Right cardiac atrium (tissue), 5 donors: ENCODE results near the gene HOXA4. TPM values are rescaled to one million over a fixed set of nuclear protein-coding genes. Genes with fewer than 3 reads are reported as not detected.
A peak's percentile ranks its signal among the peaks of the same experiment; 100 is the strongest.

Experiments used
- ATAC-seq, 2 donors: fragments of 200-7000 bp; cut with Tn5 transposase; one replicate each; pipeline versions ENCODE4 v1.8.0 to v1.9.1; 2020; ENCODE audit warnings: moderate library complexity in 2 of 2, mild to moderate bottlenecking in 1 of 2
- DNase-seq, 3 donors: peaks; one replicate each; pipeline ENCODE4 v3.0.0-alpha.2; 2020
- H3K27ac ChIP-seq: one replicate; pipeline ENCODE4 v1.5.1; 2013; ENCODE audit warnings: mild to moderate bottlenecking, low read length, control low read depth, moderate library complexity
- H3K27me3 ChIP-seq: one replicate; pipeline ENCODE4 v1.6.1; 2013; ENCODE audit not compliant: control insufficient read depth, insufficient read depth
- H3K4me1 ChIP-seq: one replicate; pipeline ENCODE4 v1.6.1; 2013; ENCODE audit warnings: low read length; ENCODE audit not compliant: control insufficient read depth, insufficient read depth
- H3K4me3 ChIP-seq: one replicate; pipeline ENCODE4 v1.5.1; 2013; ENCODE audit warnings: low read length, control low read depth
- H3K9me3 ChIP-seq: one replicate; pipeline ENCODE4 v1.6.1; 2013; ENCODE audit warnings: low read length; ENCODE audit not compliant: control insufficient read depth
- WGBS: extraction: QIAGEN DNeasy Blood & Tissue Kit; methylation state at CpG from one replicate; pipeline ENCODE4 v1.1.7; 2013; 5-methylcytosine and 5-hydroxymethylcytosine counted together
- intact Hi-C, 4 donors: fragments of 100-400 bp; cut with DNase I; formaldehyde crosslinking; loops; one replicate each; pipeline versions ENCODE4 v1.11.0 to v1.14.0; 2022 to 2023
- polyA plus RNA-seq: library from polyadenylated mRNA; stranded (reverse); fragments of 200-250 nt; gene quantifications from one replicate; pipeline ENCODE4 v1.2.3, GENCODE V29; 2013
- total RNA-seq, 4 donors: library from RNA; stranded (reverse); fragmentation: NEBNext Ultra II Directional; extraction: Animal tissue kit (Norgen Biotek cat#: 25700); gene quantifications; one replicate each; pipeline ENCODE4 v1.2.1, GENCODE V29; 2021
- donor health status: healthy with polysubstance abuse.
- donor health status: DM: no; HTN: yes; CAD: no.
- donor health status: DM: no; HTN: no; CAD: no.
- donor health status: DM: no; HTN: yes; CAD: no; lungs with severe emphysema.
- donor health status: DM: yes; HTN: yes; CAD: no.

HOXA4 gene
- total and polyA plus RNA-seq, 5 donors = 0.12 to 3.3 (median 1.9) TPM

GRCh38 chr7:27167916-27168264 lies 37.3 kb upstream of the HOXA4 start:
- WGBS = 32% methylated on average over 4 of the region's 4 CpGs
- Histone ChIP-seq H3K9me3 (no peaks in the 10 kb centered on the region), H3K27ac (no peak overlapping the region), H3K4me1 (no peaks in the 10 kb centered on the region), H3K4me3 (no peak overlapping the region), H3K27me3 (no peaks in the 10 kb centered on the region)
- DNase-seq (peak in 1 of 3 donors; percentile 1), ATAC-seq (no peak)
- intact Hi-C loops = loop anchor here in 2 of 4 donors (10.0 kb wide), 2 partner anchors 803 to 1283 kb away; no protein-coding TSS in a partner anchor

GRCh38 chr7:27166531-27167505 lies 36.3 kb upstream of the HOXA4 start:
- no peak for ATAC-seq
- 7% methylated on average over 50 of the region's 50 CpGs for WGBS
- Histone ChIP-seq H3K9me3 (no peaks in the 10 kb centered on the region), H3K27ac (no peak overlapping the region), H3K4me3 (no peak overlapping the region), H3K27me3 (no peaks in the 10 kb centered on the region), H3K4me1 (no peaks in the 10 kb centered on the region)
- intact Hi-C loops = loop anchor here in 2 of 4 donors (10.0 kb wide), 2 partner anchors 802 to 1282 kb away; no protein-coding TSS in a partner anchor
- DNase-seq = peak in 2 of 3 donors; percentile 27 to 41

DNA sequence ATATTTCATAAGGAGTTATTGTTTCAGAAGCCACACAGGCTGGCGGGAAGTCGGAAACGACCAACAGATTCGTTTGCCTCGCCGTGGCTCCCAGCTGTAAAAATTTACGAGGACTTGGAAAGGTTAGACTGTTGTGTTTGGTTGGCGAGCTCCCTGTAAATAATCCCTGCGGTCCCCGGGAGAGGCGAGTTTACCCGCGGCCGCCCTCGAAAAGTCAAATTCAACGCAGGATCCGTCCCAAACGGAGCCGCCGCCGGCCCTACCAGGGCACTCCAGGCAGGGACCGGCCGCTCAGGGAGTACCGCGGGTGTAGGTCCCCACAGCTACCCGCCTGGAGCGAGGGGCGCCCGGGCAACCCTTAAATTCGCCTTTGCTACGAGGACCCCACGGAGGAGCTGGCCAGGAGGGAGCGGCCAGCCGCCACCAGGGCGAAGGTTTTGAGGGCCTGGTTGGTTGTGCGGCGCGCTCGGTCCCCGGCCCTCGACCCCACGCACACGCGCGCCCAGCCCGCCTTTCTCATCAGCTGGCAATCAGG lies 35.5 kb upstream of the HOXA4 start:
- ATAC-seq = no peak
- no peaks in the 10 kb centered on the region for H3K27me3 ChIP-seq
- peak in 1 of 3 donors; percentile 26 for DNase-seq
- 7% methylated on average over 46 of the region's 46 CpGs for WGBS
- no peaks in the 10 kb centered on the region for H3K9me3 ChIP-seq
- intact Hi-C loops = loop anchor here in 2 of 4 donors (10.0 kb wide), 2 partner anchors 801 to 1281 kb away; no protein-coding TSS in a partner anchor
- no peak overlapping the region for H3K27ac ChIP-seq
- no peaks in the 10 kb centered on the region for H3K4me1 ChIP-seq
- no peak overlapping the region for H3K4me3 ChIP-seq

DNA sequence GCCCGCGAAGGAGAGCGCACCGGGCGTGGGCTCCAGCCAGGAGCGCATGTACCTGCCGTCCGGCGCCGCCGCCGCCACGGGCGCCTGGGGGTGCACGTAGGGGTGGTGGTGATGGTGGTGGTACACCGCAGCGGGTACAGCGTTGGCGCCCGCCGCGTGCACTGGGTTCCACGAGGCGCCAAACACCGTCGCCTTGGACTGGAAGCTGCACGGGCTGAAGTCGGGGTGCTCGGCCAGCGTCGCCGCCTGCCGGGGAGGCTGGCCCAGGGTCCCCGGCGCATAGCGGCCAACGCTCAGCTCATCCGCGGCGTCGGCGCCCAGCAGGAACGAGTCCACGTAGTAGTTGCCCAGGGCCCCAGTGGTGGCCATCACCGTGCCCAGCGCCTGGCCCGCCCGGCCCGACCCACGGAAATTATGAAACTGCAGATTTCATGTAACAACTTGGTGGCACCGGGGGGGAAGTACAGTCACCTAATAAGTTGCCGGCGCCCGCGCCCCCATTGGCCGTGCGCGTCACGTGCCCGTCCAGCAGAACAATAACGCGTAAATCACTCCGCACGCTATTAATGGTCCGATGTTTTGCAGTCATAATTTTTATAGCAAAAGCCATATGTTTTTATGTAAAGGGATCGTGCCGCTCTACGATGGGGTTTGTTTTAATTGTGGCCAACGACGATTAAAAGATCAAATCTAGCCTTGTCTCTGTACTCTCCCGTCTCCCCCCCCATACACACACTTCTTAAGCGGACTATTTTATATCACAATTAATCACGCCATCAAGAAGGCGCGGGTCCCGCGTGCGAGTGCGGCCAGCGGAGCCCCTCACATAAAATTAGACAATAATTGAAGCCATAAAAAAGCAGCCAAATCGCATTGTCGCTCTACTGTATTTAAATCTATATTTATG lies 34.8 kb upstream of the HOXA4 start, which contains the start of gene HOXA9:
Gene HOXA9 (minus strand): TSS at position 449 of the 907 bp plus-strand sequence. CDS start 80 bp downstream, at position 369.
- DNase-seq = peak in 2 of 3 donors; percentile 60 to 70
- no peak within 1 kb of the TSS for H3K27ac ChIP-seq

GRCh38 chr7:27164367-27165088 lies 34.0 kb upstream of the HOXA4 start:
- no peak for ATAC-seq
- 4% methylated on average over 47 of the region's 47 CpGs for WGBS
- H3K4me1 ChIP-seq = no peaks in the 10 kb centered on the region
- no peaks in the 10 kb centered on the region for H3K9me3 ChIP-seq
- peak in 2 of 3 donors; percentile 25 to 49 for DNase-seq
- no peak overlapping the region for H3K27ac ChIP-seq
- H3K27me3 ChIP-seq = no peaks in the 10 kb centered on the region
- intact Hi-C loops = loop anchor here (5.0 to 10.0 kb wide), 4 partner anchors 482 to 1280 kb away; no protein-coding TSS in a partner anchor
- no peak overlapping the region for H3K4me3 ChIP-seq

More for the DNA sequence above, 34.8 kb upstream of the HOXA4 start, which contains the start of gene HOXA9:
- Histone ChIP-seq H3K4me3 (no peak within 1 kb of the TSS), H3K27me3 (no peaks in the 10 kb centered on the region), H3K9me3 (no peaks in the 10 kb centered on the region), H3K4me1 (no peaks in the 10 kb centered on the region)
- intact Hi-C loops = loop anchor here in 2 of 4 donors (10.0 kb wide), 2 partner anchors 801 to 1281 kb away; no protein-coding TSS in a partner anchor
- WGBS = 6% methylated on average over 82 of the region's 82 CpGs
- ATAC-seq = no peak

DNA sequence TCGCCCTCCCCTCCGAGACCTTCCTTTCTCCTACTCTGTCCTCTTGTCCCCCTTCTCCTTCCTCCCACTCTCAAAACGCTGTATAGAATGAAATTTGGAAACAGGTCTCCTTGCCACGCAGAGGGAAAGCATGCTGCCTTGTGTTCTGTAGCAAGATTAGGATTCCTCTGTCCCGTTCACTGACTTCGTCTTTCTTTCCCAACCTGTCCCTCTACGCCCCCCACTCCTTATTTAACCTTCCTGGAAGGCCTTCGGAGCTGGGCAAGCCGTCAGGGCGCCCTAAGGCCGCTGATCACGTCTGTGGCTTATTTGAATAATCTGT lies 33.4 kb upstream of the HOXA4 start:
- DNase-seq (no peak), ATAC-seq (no peak)
- H3K4me1 ChIP-seq = no peaks in the 10 kb centered on the region
- no peak overlapping the region for H3K27ac ChIP-seq
- WGBS = 26% methylated on average over 12 of the region's 12 CpGs
- intact Hi-C loops = loop anchor here (5.0 to 10.0 kb wide), 4 partner anchors 482 to 1279 kb away; no protein-coding TSS in a partner anchor
- no peak overlapping the region for H3K4me3 ChIP-seq
- no peaks in the 10 kb centered on the region for H3K9me3 ChIP-seq
- no peaks in the 10 kb centered on the region for H3K27me3 ChIP-seq

- H3K4me1 ChIP-seq = no peaks in the 10 kb centered on the region
- no peak overlapping the region for H3K27ac ChIP-seq
- H3K27me3 ChIP-seq = no peaks in the 10 kb centered on the region
- intact Hi-C loops = loop anchor here (5.0 to 10.0 kb wide), 4 partner anchors 481 to 1279 kb away; no protein-coding TSS in a partner anchor
- DNase-seq = peak in 1 of 3 donors; percentile 16
- no peak for ATAC-seq
- WGBS = 40% methylated on average over 24 of the region's 24 CpGs
- no peaks in the 10 kb centered on the region for H3K9me3 ChIP-seq
- no peak overlapping the region for H3K4me3 ChIP-seq
Measured at GRCh38 chr7:27163288-27164044, 32.9 kb upstream of the HOXA4 start.

DNA sequence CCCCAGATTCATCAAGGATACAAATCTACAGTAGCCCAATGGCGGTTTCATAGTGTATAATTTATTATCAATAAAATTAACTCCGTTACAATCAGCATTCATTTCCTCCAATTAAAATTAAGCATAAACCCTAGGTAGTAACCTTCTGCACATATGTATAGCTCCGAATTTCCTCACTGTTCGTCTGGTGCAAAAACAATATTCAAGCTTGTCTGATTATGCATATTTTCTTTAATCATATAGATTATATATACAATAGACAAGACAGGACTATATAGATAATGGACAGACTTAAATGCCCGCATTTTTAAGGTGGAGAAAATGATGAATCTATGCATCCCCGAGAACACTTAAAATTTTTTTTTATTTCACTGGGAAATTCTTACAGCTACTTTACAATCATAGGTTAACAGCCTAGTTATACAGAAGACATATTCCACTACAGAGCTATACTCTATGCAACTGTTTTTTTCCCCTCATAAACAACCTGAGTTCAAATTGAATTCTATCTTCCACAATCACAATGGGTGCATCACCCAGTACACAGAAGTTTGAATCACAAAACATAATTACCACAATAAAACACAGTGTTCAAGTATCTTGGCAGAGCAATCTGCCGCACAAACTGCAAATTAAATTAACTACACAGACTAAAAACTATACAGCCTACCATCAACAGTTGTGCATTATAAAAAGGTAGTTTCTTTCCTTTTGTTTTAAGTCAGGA lies 32.2 kb upstream of the HOXA4 start:
- Histone ChIP-seq H3K9me3 (no peaks in the 10 kb centered on the region), H3K4me1 (no peaks in the 10 kb centered on the region), H3K4me3 (no peak overlapping the region), H3K27ac (no peak overlapping the region), H3K27me3 (no peaks in the 10 kb centered on the region)
- no peak for ATAC-seq
- DNase-seq = no peak
- intact Hi-C loops = loop anchor here (5.0 to 10.0 kb wide), 4 partner anchors 480 to 1278 kb away; no protein-coding TSS in a partner anchor
- 66% methylated on average over 7 of the region's 7 CpGs for WGBS
